HepG2 (cell line): Measurements from ENCODE around the gene MRPL54. TPM values are rescaled to one million over a fixed set of nuclear protein-coding genes. Genes with fewer than 3 reads are reported as not detected.
A peak's percentile ranks its signal among the peaks of the same experiment; 100 is the strongest.

Source experiments
- ATAC-seq: fragments of 200-7000 bp; cut with Tn5 transposase; 3 replicates; pipeline ENCODE4 v1.9.1; 2020; ENCODE audit warnings: mild to moderate bottlenecking, moderate library complexity
- BruUV-seq: library from RNA; stranded (reverse); fragments of 400-500 nt; replicated peaks from 2 replicates; lab custom pipeline; 2021; lab: Mats Ljungman, UMichigan
- CTCF ChIA-PET: fragments of 300-600 bp; formaldehyde crosslinking; extraction: SDS; loops from one replicate; lab custom pipeline; 2021; ENCODE audit warnings: low total read pairs, inconsistent platforms, low intra/inter-chr PET ratio; lab: Yijun Ruan, JAX
- POLR2A ChIA-PET: fragments of 350-600 bp; sonication (Branson Sonifier 250); formaldehyde crosslinking; loops from one replicate; lab custom pipeline; 2020; ENCODE audit warnings: antibody characterized with exemption, inconsistent platforms; lab: Yijun Ruan, JAX
- DNase-seq: peaks from one replicate; pipeline ENCODE4 v3.0.0-alpha.2; 2015; ENCODE audit warnings: low spot score
- FAIRE-seq: peaks from 3 replicates; lab custom pipeline; 2011; peaks lifted over from hg19 to GRCh38; lab: Jason Lieb, UNC
- H2AFZ ChIP-seq: one replicate; pipeline ENCODE4 v1.6.1; 2011; ENCODE audit warnings: low read length, inconsistent platforms
- H3K27ac ChIP-seq: fragments of 300-600 bp; 3 replicates; pipeline ENCODE4 v1.8.0; 2011; ENCODE audit warnings: mixed run types, mild to moderate bottlenecking, mixed read lengths, low read length, inconsistent platforms; ENCODE audit not compliant: insufficient read depth; ENCODE audit errors: extremely low read length
- H3K27me3 ChIP-seq, 2 experiments: fragments of 200-600 bp in 1 of 2; 2 replicates in 1 of 2; 3 replicates in 1 of 2; pipeline versions ENCODE4 v1.6.0 to v1.8.0; 2011; ENCODE audit warnings: low read length in 2 of 2, mild to moderate bottlenecking in 2 of 2, moderate library complexity in 2 of 2, inconsistent platforms in 1 of 2; ENCODE audit not compliant: insufficient read depth in 2 of 2, control insufficient read depth in 1 of 2
- H3K36me3 ChIP-seq, 2 experiments: fragments of 200-600 bp in 1 of 2; replicated peaks in 1 of 2; 2 replicates in 1 of 2; 3 replicates in 1 of 2; pipeline versions ENCODE4 v1.5.1 to v1.8.0; 2011; ENCODE audit warnings: low read length in 2 of 2, inconsistent platforms in 1 of 2; ENCODE audit not compliant: insufficient read depth in 2 of 2, control insufficient read depth in 1 of 2
- H3K4me1 ChIP-seq: 2 replicates; pipeline ENCODE4 v1.5.1; 2012; ENCODE audit warnings: low read length, inconsistent platforms; ENCODE audit not compliant: insufficient read depth
- H3K4me2 ChIP-seq: 2 replicates; pipeline ENCODE4 v1.6.0; 2011; ENCODE audit warnings: low read depth, low read length, inconsistent platforms
- H3K4me3 ChIP-seq, 3 experiments: fragments of 200-600 bp in 1 of 3; sonication (generic), shearing (Covaris generic) in 1 of 3; replicated peaks in 1 of 3; 2 replicates each; pipeline ENCODE4 v1.5.1; 2011 to 2016; ENCODE audit warnings: low read length in 3 of 3, inconsistent platforms in 2 of 3, low read depth in 2 of 3, mild to moderate bottlenecking in 2 of 3, control low read depth in 1 of 3, mixed read lengths in 1 of 3; ENCODE audit not compliant: insufficient read depth in 1 of 3
- H3K79me2 ChIP-seq: one replicate; pipeline ENCODE4 v1.6.1; 2011; ENCODE audit warnings: low read length, inconsistent platforms; ENCODE audit not compliant: insufficient read depth
- H3K9ac ChIP-seq: 2 replicates; pipeline ENCODE4 v1.6.0; 2011; ENCODE audit warnings: mild to moderate bottlenecking, low read depth, low read length, inconsistent platforms; ENCODE audit not compliant: insufficient read depth
- H3K9me3 ChIP-seq: 2 replicates; pipeline ENCODE4 v1.5.1; 2012; ENCODE audit warnings: mild to moderate bottlenecking, low read length
- H4K20me1 ChIP-seq: 2 replicates; pipeline ENCODE4 v1.6.0; 2011; ENCODE audit warnings: inconsistent platforms, mild to moderate bottlenecking, low read length, moderate library complexity; ENCODE audit not compliant: insufficient read depth
- GATA4 ChIP-seq: sonication (generic); IDR thresholded peaks from 2 replicates; pipeline ENCODE4 v1.6.1; 2016; ENCODE audit warnings: antibody characterized with exemption, low read depth, borderline replicate concordance
- SMAD3 ChIP-seq: sonication (generic); formaldehyde crosslinking; IDR thresholded peaks from 2 replicates; pipeline ENCODE4 v1.4.0; 2020; ENCODE audit warnings: missing genetic modification reagents
- ZNF629 ChIP-seq: sonication (generic); formaldehyde crosslinking; conservative IDR thresholded peaks from 2 replicates; pipeline ENCODE4 v1.5.0; 2020; ENCODE audit warnings: missing genetic modification reagents
- ZNF768 ChIP-seq: sonication (generic); formaldehyde crosslinking; IDR thresholded peaks from 2 replicates; pipeline ENCODE4 v1.4.0; 2020; ENCODE audit warnings: missing genetic modification reagents
- WGBS: methylation state at CpG from one replicate; pipeline ENCODE4 v1.1.6; 2017; ENCODE audit warnings: low lambda C conversion rate; 5-methylcytosine and 5-hydroxymethylcytosine counted together
- in situ Hi-C: cut with HindIII; loops from 2 replicates; pipeline ENCODE4 v1.10.0; 2017; ENCODE audit warnings: low pct_unique_long_range_greater_than_20kb; ENCODE audit not compliant: extremely low pct_ligation_motif_present
- intact Hi-C: fragments of 100-400 bp; cut with micrococcal nuclease; formaldehyde crosslinking; loops from one replicate; pipeline ENCODE4 v1.10.0; 2022; ENCODE audit not compliant: unreplicated experiment
- polyA plus RNA-seq, 8 experiments: library from polyadenylated mRNA; depleted of rRNA in 3 of 8; stranded (reverse) in 7 of 8; unstranded in 1 of 8; fragments of >200 nt; fragmentation: Illumina TruSeq in 4 of 8; extraction: Trizol in 4 of 8; gene quantifications; 2 replicates each; pipeline versions ENCODE4 v1.2.1 to v1.2.3, GENCODE V29; 2011 to 2016; ENCODE audit warnings: low read depth in 4 of 8, missing spikeins in 1 of 8, mixed read lengths in 1 of 8; ENCODE audit not compliant: insufficient read depth in 1 of 8
- total RNA-seq, 5 experiments: library from RNA; depleted of rRNA; stranded (reverse); fragments of >200 nt; fragmentation: Illumina TruSeq; extraction: Trizol; gene quantifications; 2 replicates each; pipeline ENCODE4 v1.2.3, GENCODE V29; 2016; ENCODE audit warnings: low read depth in 1 of 5
- TF ChIP-seq, protein P1 (sequence below): sonication (generic); formaldehyde crosslinking; IDR thresholded peaks from 2 replicates; pipeline ENCODE4 v1.9.0; 2021; ENCODE audit warnings: missing genetic modification reagents, borderline replicate concordance

MRPL54 gene
- total and polyA plus RNA-seq, 2 of the 13 experiments (the other 11 are each of a cell fraction or from before 2014, with no cell fraction given) = 36.8 to 66.9 TPM

DNA sequence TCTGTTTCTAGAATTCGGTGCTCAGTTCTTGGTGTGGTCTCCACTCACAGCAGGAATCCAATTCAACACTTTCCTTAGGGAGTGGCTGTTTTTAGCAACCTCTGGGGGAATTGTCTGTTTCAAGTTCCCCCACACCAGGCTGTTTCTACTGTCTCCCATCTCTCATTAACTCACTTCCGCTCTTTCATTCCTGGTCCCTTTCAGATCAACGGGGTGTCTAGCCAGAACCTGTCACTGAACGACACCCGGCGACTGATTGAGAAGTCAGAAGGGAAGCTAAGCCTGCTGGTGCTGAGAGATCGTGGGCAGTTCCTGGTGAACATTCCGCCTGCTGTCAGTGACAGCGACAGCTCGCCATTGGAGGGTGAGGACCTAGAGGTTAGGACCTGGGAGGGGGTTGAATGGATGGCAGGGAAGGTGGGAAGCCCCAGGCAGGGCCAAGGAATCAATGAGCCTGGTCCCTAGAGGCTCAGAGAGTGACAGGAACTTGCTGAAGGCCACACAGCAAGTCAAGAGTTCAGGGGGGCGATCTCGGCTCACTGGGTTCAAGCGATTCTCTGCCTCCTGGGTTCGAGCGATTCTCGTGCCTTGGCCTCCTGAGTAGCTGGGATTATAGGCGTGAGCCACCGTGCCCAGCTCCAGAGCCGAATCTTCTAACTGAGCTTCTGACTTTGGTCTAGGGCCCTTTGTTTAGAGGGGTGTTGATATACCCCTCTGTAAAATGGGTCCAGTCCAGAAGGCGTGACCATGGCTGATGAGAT lies 28.8 kb upstream of the MRPL54 start:
- Histone ChIP-seq H3K79me2 (no peaks in the 10 kb centered on the region), H3K9me3 (no peaks in the 10 kb centered on the region), H3K4me3 (no peak overlapping the region), H3K27me3 (no peaks in the 10 kb centered on the region), H3K9ac (no peak overlapping the region), H3K4me2 (no peak overlapping the region), H3K36me3 (0 out of 5 replicates have a peak, but pooled peaks cover 0 to 3% of the 10 kb centered on the region in 2 experiments), H4K20me1 (no peaks in the 10 kb centered on the region), H2AFZ (no peak overlapping the region), H3K4me1 (no peaks in the 10 kb centered on the region), H3K27ac (no peak overlapping the region)
- no peak for ATAC-seq
- peak; percentile 81 for TF ChIP-seq ZNF768 (CRISPR knock-in tag)
- TF ChIP-seq, protein P1, sequence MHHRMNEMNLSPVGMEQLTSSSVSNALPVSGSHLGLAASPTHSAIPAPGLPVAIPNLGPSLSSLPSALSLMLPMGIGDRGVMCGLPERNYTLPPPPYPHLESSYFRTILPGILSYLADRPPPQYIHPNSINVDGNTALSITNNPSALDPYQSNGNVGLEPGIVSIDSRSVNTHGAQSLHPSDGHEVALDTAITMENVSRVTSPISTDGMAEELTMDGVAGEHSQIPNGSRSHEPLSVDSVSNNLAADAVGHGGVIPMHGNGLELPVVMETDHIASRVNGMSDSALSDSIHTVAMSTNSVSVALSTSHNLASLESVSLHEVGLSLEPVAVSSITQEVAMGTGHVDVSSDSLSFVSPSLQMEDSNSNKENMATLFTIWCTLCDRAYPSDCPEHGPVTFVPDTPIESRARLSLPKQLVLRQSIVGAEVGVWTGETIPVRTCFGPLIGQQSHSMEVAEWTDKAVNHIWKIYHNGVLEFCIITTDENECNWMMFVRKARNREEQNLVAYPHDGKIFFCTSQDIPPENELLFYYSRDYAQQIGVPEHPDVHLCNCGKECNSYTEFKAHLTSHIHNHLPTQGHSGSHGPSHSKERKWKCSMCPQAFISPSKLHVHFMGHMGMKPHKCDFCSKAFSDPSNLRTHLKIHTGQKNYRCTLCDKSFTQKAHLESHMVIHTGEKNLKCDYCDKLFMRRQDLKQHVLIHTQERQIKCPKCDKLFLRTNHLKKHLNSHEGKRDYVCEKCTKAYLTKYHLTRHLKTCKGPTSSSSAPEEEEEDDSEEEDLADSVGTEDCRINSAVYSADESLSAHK = 0 out of 2 replicates have a peak, but pooled peaks have one; percentile 74
- no peak for TF ChIP-seq GATA4
- peak; percentile 33 for TF ChIP-seq ZNF629 (CRISPR knock-in tag)
- WGBS = 94% methylated on average over 11 of the region's 20 CpGs
- intact Hi-C loops = no loop called here
- in situ Hi-C loops = no loop called here
- FAIRE-seq = no peak
- ChIA-PET CTCF (no interaction called here), POLR2A (no interaction called here)
- no TSS peak for BruUV-seq
- DNase-seq = no peak

DNA sequence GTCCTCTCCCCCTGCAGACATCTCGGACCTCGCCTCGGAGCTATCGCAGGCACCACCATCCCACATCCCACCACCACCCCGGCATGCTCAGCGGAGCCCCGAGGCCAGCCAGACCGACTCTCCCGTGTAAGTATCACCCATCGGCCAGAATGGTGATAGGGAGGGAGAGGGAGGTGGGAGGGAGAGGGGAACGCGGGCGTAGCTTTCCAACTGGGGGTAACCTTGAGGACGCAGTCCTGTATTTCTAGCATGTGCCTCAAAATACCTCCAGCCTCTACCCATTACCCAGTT lies 28.2 kb upstream of the MRPL54 start:
- POLR2A ChIA-PET = no interaction called here
- H3K79me2 ChIP-seq = no peaks in the 10 kb centered on the region
- DNase-seq = no peak
- no peak overlapping the region for H3K4me2 ChIP-seq
- H3K27me3 ChIP-seq = no peaks in the 10 kb centered on the region
- WGBS = 98% methylated on average over 14 of the region's 14 CpGs
- no peak overlapping the region for H3K27ac ChIP-seq
- no peaks in the 10 kb centered on the region for H3K4me1 ChIP-seq
- ATAC-seq = no peak
- no peak overlapping the region for H3K9ac ChIP-seq
- H3K36me3 ChIP-seq = 0 out of 5 replicates have a peak, but pooled peaks cover 0 to 3% of the 10 kb centered on the region in 2 experiments
- H4K20me1 ChIP-seq = no peaks in the 10 kb centered on the region
- no peak for FAIRE-seq
- H3K4me3 ChIP-seq = no peak overlapping the region
- CTCF ChIA-PET = no interaction called here
- no TSS peak for BruUV-seq
- intact Hi-C loops (no loop called here), in situ Hi-C loops (no loop called here)
- no peaks in the 10 kb centered on the region for H3K9me3 ChIP-seq
- H2AFZ ChIP-seq = no peak overlapping the region
- no peak for TF ChIP-seq SMAD3 (CRISPR knock-in tag)
